Suprapubic skin (tissue), 4 donors: ENCODE results near the gene SPINDOC.

ENCODE experiments used
- CTCF ChIP-seq, 2 donors: fragments of 200-600 bp in 1 of 2; fragments of 450-650 bp in 1 of 2; sonication (generic) in 1 of 2; IDR thresholded peaks; one replicate each; pipeline ENCODE4 v1.5.1; 2016 to 2019; ENCODE audit warnings: antibody characterized with exemption in 2 of 2, mild to moderate bottlenecking in 1 of 2, moderate library complexity in 1 of 2
- POLR2A ChIP-seq, 2 donors: fragments of 450-650 bp; IDR thresholded peaks; one replicate each; pipeline ENCODE4 v1.6.1; 2017; ENCODE audit warnings: antibody characterized with exemption in 2 of 2, mild to moderate bottlenecking in 2 of 2, moderate library complexity in 2 of 2
- POLR2AphosphoS5 ChIP-seq, 3 donors: sonication (generic); formaldehyde crosslinking; IDR thresholded peaks; one replicate each; pipeline ENCODE4 v1.6.1; 2017; ENCODE audit warnings: antibody characterized with exemption in 3 of 3

- TF ChIP-seq CTCF (IDR thresholded peaks at IDR 0.05), result no peak
- no peak for TF ChIP-seq POLR2A (IDR thresholded peaks at IDR 0.05)
- TF ChIP-seq POLR2AphosphoS5 (IDR thresholded peaks at IDR 0.05), result no peak
Observed at GRCh38 chr11:63818609-63819008, 5.4 kb downstream of the SPINDOC start.
